ENCODE data around the gene ZNF831.

The ZNF831 gene

DNA sequence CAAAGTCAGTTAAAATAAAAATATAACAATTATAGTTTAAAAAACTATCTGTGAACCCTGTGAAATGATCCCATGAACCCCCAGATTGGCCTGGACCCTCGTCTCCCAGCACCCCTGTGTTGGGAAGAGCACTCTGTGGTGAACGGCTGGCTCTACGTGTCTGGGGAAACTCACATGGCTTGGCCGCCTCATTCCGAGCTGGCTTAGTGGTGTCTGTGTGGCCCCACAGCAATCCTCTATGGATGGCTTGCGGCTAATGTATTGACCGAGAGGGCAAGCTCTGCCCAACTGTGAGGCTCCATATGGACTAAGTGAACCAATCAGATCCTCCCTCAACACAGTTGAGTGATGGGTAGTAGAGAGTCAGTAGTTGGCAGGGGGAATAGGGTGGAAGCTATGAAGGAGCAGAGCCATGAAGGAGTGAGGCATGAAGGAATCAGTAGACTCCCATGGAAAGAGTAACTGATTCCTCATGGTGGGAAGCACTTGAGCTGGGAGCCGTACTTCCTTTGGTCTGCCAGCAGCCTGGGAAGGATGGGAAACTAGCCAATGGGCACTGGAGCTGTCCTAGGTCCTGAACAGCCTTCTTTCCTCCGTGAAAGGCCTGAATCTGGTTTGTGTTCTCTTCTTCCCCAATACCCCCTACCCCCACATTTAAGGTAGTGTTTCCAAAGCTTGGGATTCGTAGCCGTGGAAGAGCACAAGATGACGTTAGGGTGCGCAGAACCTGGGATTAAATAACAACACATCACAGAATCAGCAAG, 21.6 kb upstream of the ZNF831 start:
- TF ChIP-seq, protein P1, sequence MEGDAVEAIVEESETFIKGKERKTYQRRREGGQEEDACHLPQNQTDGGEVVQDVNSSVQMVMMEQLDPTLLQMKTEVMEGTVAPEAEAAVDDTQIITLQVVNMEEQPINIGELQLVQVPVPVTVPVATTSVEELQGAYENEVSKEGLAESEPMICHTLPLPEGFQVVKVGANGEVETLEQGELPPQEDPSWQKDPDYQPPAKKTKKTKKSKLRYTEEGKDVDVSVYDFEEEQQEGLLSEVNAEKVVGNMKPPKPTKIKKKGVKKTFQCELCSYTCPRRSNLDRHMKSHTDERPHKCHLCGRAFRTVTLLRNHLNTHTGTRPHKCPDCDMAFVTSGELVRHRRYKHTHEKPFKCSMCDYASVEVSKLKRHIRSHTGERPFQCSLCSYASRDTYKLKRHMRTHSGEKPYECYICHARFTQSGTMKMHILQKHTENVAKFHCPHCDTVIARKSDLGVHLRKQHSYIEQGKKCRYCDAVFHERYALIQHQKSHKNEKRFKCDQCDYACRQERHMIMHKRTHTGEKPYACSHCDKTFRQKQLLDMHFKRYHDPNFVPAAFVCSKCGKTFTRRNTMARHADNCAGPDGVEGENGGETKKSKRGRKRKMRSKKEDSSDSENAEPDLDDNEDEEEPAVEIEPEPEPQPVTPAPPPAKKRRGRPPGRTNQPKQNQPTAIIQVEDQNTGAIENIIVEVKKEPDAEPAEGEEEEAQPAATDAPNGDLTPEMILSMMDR (IDR thresholded peaks at IDR 0.05) = no peak
- Histone ChIP-seq H3K27ac (no peak overlapping the region), H3K4me3 (no peak overlapping the region)
- no peak for DNase-seq (ENCODE audit: low spot score)

DNA sequence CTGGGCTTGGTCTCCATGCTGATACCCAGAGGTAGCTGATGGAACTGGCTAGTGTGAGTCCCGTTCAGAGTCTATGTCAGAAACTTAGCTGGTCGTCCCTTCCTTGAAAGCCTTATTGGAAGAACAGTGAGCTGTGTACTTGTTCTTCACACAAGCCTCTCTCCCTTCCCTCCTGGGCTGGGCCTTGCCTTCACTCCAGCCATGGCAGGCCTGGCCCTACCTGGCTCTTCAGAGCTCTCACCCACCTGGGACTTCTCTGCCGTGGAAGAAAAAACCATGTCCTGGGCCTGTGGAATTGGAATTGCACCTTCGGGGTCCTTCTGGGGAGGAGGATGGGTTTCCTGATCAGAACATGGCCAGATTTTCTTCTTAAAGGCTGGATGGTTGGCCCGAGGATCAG, 20.3 kb upstream of the ZNF831 start:
- TF ChIP-seq, protein P1 (IDR thresholded peaks at IDR 0.05) = no peak
- Histone ChIP-seq H3K4me3 (no peak overlapping the region), H3K27ac (no peak overlapping the region)
- peak; percentile 22 for DNase-seq (ENCODE audit: low spot score)

DNA sequence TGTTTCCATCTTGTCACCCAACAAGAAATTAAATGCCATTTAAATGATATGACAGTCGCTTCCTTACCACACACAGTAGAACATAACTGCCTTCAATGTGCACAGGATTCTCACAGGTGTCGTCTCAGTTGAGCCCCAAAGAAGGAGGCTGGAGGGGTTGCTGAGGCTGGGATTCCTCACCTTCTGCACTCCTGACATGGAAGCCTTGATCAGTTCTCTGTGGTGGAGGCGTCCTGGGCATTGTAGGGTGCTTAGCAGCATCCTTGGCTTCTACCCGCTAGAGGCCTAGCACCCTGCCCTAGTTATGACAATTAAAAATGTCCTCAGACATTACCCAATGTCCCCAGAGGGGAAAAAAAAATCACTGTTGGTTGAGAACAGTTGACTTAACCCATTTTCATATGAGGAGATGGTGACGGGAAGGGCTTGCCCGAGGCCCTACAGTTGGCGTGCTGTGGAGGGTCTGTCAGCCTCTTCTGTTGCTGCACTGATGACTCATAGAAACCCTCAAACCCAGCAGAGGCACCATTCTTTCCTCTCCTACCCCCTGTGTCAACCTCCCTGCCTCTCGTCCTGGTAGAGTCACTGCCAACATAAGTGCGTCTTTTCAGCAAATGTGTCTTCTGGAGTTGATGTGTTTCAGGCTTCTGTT, 19.3 kb upstream of the ZNF831 start:
- TF ChIP-seq, protein P1 (IDR thresholded peaks at IDR 0.05) = no peak
- no peak overlapping the region for H3K27ac ChIP-seq
- DNase-seq (ENCODE audit: low spot score) = peak; percentile 35
- no peak overlapping the region for H3K4me3 ChIP-seq

DNA sequence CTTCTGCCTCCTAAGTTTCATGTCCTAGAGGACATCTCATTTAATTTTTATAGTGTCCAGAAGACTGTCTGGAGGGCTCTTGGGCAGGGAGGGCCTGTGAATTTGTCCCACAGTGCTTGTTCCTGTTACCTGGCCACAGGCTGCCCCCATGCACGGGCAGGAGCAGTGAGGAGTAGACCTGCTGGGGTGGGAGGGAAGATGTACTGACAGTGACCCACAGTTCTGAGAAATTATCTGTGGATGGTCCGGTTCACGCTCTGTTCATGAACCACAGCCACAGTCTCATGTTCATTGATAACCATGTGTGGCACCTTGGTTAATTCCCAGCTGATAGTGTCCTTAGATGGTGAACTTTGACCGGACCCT, 18.8 kb upstream of the ZNF831 start:
- TF ChIP-seq, protein P1 (IDR thresholded peaks at IDR 0.05) = no peak
- Histone ChIP-seq H3K27ac (no peak overlapping the region), H3K4me3 (no peak overlapping the region)
- no peak for DNase-seq (ENCODE audit: low spot score)

DNA sequence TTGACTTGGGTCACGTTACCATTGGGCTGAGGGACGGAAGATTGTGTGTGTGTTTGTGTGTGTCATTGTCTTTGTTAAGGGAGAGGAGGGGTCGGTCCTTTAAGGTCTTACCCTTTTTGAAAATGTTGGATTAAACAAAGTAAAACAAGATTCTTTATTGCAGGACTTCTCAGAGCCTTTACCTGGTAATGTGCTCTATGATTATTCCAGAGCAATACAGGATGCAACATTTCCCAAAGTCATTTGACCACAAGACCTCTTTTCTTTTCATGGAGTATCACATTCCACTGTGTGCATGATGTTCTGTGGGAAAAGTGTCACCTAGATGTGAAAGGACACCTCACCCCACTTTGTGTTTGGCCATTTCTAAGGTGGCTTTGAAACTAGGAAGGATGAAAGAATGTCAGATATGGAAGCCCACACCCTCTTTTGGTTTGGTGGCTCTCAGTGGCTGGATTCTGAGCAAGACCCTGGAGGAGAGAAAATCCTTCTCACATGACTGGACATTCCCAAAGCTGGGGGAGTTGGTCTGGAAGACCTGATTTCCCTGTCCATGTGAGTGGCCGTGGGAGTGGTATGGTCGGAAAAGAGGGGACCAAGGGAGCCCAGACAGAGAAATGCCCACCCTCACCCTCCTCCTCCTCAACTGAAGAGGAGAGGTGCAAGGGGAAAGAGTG, 18.2 kb upstream of the ZNF831 start:
- Histone ChIP-seq H3K4me3 (no peak overlapping the region), H3K27ac (no peak overlapping the region)
- TF ChIP-seq, protein P1 (IDR thresholded peaks at IDR 0.05) = no peak
- peak; percentile 38 for DNase-seq (ENCODE audit: low spot score)

DNA sequence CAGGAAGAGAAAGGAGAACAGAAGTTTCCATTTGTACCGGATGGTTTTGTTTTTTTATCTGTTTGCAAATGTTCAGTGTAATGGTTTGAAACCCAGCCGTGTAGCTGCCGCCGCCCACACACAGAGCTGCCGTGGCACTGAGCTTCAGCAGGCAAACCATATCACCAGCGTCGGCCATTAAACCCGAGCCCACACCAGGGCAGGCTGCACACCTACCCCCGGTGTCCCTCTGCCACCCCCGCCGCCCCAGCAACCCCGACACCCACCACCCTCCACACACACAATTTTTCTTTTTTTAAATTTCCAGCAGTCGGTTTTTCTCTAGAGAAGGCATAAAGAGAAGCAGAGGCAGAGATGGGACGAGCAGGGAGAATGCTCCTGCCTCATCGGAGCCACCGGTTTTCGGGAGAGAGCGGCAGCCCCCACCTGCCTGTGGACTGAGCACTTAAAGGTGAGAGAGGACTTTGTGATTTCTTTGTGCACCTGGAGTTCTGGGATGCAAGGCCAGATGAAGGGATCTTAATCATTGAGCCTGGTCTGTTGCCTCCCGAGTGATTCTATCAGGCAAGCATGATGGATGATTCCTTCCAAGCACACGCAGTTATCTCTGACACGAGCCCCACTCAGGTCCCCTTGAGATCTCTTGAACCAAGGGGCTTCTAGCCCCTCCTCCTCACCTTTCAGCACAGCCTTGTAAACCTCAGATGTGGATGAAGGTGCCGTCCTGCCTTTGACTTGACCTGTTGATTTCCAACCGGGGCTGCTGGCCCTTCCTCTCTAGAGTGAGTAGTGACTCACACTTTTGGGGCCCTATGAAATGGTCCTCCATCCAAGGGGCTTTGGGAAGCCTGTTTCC, 17.5 kb upstream of the ZNF831 start:
- TF ChIP-seq, protein P1 (IDR thresholded peaks at IDR 0.05) = no peak
- no peak for DNase-seq (ENCODE audit: low spot score)
- H3K4me3 ChIP-seq = no peak overlapping the region
- peak overlapping the region; percentile 50 to 69 for H3K27ac ChIP-seq
